Left ventricle myocardium inferior (tissue), 1 donor: ENCODE data around the gene RASAL1. TPM values are rescaled to one million over a fixed set of nuclear protein-coding genes. Genes with fewer than 3 reads are reported as not detected.

Source experiments
- DNase-seq: peaks from one replicate; pipeline ENCODE4 v3.0.0-alpha.2; 2020
- H3K27ac ChIP-seq: fragments of 200-600 bp; replicated peaks from 2 replicates; pipeline ENCODE4 v1.8.0; 2021
- H3K27me3 ChIP-seq: fragments of 200-600 bp; 2 replicates; pipeline ENCODE4 v1.8.0; 2021; ENCODE audit warnings: low read depth
- H3K36me3 ChIP-seq: fragments of 200-600 bp; 2 replicates; pipeline ENCODE4 v1.8.0; 2021
- H3K4me1 ChIP-seq: fragments of 200-600 bp; 2 replicates; pipeline ENCODE4 v1.8.0; 2021
- H3K4me3 ChIP-seq: fragments of 200-600 bp; 2 replicates; pipeline ENCODE4 v1.8.0; 2021; ENCODE audit warnings: mild to moderate bottlenecking, moderate library complexity
- H3K9me3 ChIP-seq: fragments of 200-600 bp; replicated peaks from 2 replicates; pipeline ENCODE4 v1.8.0; 2021
- CTCF ChIP-seq: fragments of 200-600 bp; IDR thresholded peaks from 2 replicates; pipeline ENCODE4 v1.8.0; 2021; ENCODE audit warnings: antibody characterized with exemption, mild to moderate bottlenecking, borderline replicate concordance
- intact Hi-C: fragments of 100-400 bp; cut with micrococcal nuclease; formaldehyde crosslinking; loops from one replicate; pipeline ENCODE4 v1.11.0; 2022
- total RNA-seq: library from RNA; stranded (reverse); fragmentation: NEBNext Ultra II Directional; extraction: Animal tissue kit (Norgen Biotek cat#: 25700); gene quantifications from one replicate; pipeline ENCODE4 v1.2.1, GENCODE V29; 2021
- donor health status: DM: no; HTN: yes; CAD: no; lungs with severe emphysema.

Gene RASAL1
- total RNA-seq, 1 donor from 2014 or later: not detected

GRCh38 chr12:113161415-113162016 is 26.0 kb upstream of the RASAL1 start:
- Histone ChIP-seq H3K27ac (no peak overlapping the region), H3K4me1 (peaks cover 8% of the 10 kb centered on the region), H3K36me3 (peaks cover 95% of the 10 kb centered on the region), H3K27me3 (peaks cover 21% of the 10 kb centered on the region), H3K4me3 (no peak overlapping the region), H3K9me3 (no peaks in the 10 kb centered on the region)
- intact Hi-C loops: no loop called here
- no peak for DNase-seq
- TF ChIP-seq CTCF: no peak

GRCh38 chr12:113159937-113160336 is 24.4 kb upstream of the RASAL1 start:
- Histone ChIP-seq H3K4me3 (no peak overlapping the region), H3K9me3 (no peaks in the 10 kb centered on the region), H3K36me3 (peaks cover 79% of the 10 kb centered on the region), H3K4me1 (peaks cover 8% of the 10 kb centered on the region), H3K27me3 (peaks cover 37% of the 10 kb centered on the region), H3K27ac (no peak overlapping the region)
- DNase-seq: no peak
- intact Hi-C loops: no loop called here
- no peak for TF ChIP-seq CTCF

GRCh38 chr12:113158439-113159203 is 23.1 kb upstream of the RASAL1 start:
- no peak overlapping the region for H3K27ac ChIP-seq
- no peak for TF ChIP-seq CTCF
- peaks cover 50% of the 10 kb centered on the region for H3K27me3 ChIP-seq
- peaks cover 66% of the 10 kb centered on the region for H3K36me3 ChIP-seq
- intact Hi-C loops: no loop called here
- H3K9me3 ChIP-seq: no peaks in the 10 kb centered on the region
- H3K4me3 ChIP-seq: no peak overlapping the region
- DNase-seq: no peak
- H3K4me1 ChIP-seq: peaks cover 16% of the 10 kb centered on the region

GRCh38 chr12:113157218-113157859 is 21.8 kb upstream of the RASAL1 start:
- TF ChIP-seq CTCF: no peak
- Histone ChIP-seq H3K4me3 (no peak overlapping the region), H3K36me3 (peaks cover 53% of the 10 kb centered on the region), H3K27me3 (peaks cover 61% of the 10 kb centered on the region), H3K4me1 (peaks cover 24% of the 10 kb centered on the region), H3K9me3 (no peaks in the 10 kb centered on the region), H3K27ac (no peak overlapping the region)
- intact Hi-C loops: no loop called here
- no peak for DNase-seq

- no peak for DNase-seq
- Histone ChIP-seq H3K4me1 (peaks cover 19% of the 10 kb centered on the region), H3K27me3 (peaks cover 78% of the 10 kb centered on the region), H3K27ac (no peak overlapping the region), H3K4me3 (no peak overlapping the region), H3K9me3 (no peaks in the 10 kb centered on the region), H3K36me3 (peaks cover 36% of the 10 kb centered on the region)
- intact Hi-C loops: no loop called here
- no peak for TF ChIP-seq CTCF
Observed at GRCh38 chr12:113155646-113156045, 20.1 kb upstream of the RASAL1 start.
